Parathyroid adenoma (tissue), 2 donors: Measurements from ENCODE around the gene LDB1.

Experiments
- H2AFZ ChIP-seq: fragments of 300-600 bp; sonication (generic); one replicate; pipeline ENCODE4 v1.7.0; 2017; ENCODE audit warnings: antibody characterized with exemption, mild to moderate bottlenecking
- H3K27ac ChIP-seq: fragments of 300-600 bp; sonication (generic); one replicate; pipeline ENCODE4 v1.7.0; 2017
- H3K27me3 ChIP-seq: fragments of 300-600 bp; sonication (generic); one replicate; pipeline ENCODE4 v1.7.0; 2017; ENCODE audit warnings: low read length; ENCODE audit not compliant: control insufficient read depth, insufficient read depth
- H3K36me3 ChIP-seq: fragments of 300-600 bp; sonication (generic); one replicate; pipeline ENCODE4 v1.7.0; 2017; ENCODE audit warnings: low read length; ENCODE audit not compliant: control insufficient read depth, insufficient read depth
- H3K4me1 ChIP-seq: fragments of 300-600 bp; sonication (generic); one replicate; pipeline ENCODE4 v1.7.0; 2017; ENCODE audit warnings: control low read depth
- H3K4me2 ChIP-seq: fragments of 300-600 bp; sonication (generic); one replicate; pipeline ENCODE4 v1.7.0; 2017; ENCODE audit warnings: low read length
- H3K4me3 ChIP-seq: fragments of 300-600 bp; sonication (generic); one replicate; pipeline ENCODE4 v1.7.0; 2017; ENCODE audit warnings: low read depth, low read length
- H3K79me2 ChIP-seq: fragments of 300-600 bp; sonication (generic); one replicate; pipeline ENCODE4 v1.7.0; 2017; ENCODE audit warnings: control low read depth
- H3K9ac ChIP-seq: fragments of 300-600 bp; sonication (generic); one replicate; pipeline ENCODE4 v1.7.0; 2017; ENCODE audit warnings: mild to moderate bottlenecking
- H3K9me3 ChIP-seq: fragments of 300-600 bp; sonication (generic); one replicate; pipeline ENCODE4 v1.7.0; 2017; ENCODE audit warnings: low read length; ENCODE audit not compliant: control insufficient read depth
- CTCF ChIP-seq: fragments of 300-600 bp; sonication (generic); IDR thresholded peaks from one replicate; pipeline ENCODE4 v1.7.0; 2017; ENCODE audit warnings: antibody characterized with exemption, mild to moderate bottlenecking
- donor health status: primary hyperparathyroidism.

LDB1 gene

GRCh38 chr10:102159051-102159597, 39.0 kb upstream of the LDB1 start:
- Histone ChIP-seq H3K36me3 (no peaks in the 10 kb centered on the region), H3K4me3 (no peak overlapping the region)

GRCh38 chr10:102157224-102157623, 37.1 kb upstream of the LDB1 start:
- H3K4me2 ChIP-seq = no peak overlapping the region
- no peak overlapping the region for H2AFZ ChIP-seq
- no peak for TF ChIP-seq CTCF
- peaks cover 6% of the 10 kb centered on the region for H3K4me1 ChIP-seq
- peaks cover 39% of the 10 kb centered on the region for H3K79me2 ChIP-seq
- H3K9me3 ChIP-seq = no peaks in the 10 kb centered on the region
- no peaks in the 10 kb centered on the region for H3K27me3 ChIP-seq
- no peak overlapping the region for H3K9ac ChIP-seq
- H3K36me3 ChIP-seq = no peaks in the 10 kb centered on the region
- H3K4me3 ChIP-seq = no peak overlapping the region
- no peak overlapping the region for H3K27ac ChIP-seq

More at GRCh38 chr10:102159051-102159597, 39.0 kb upstream of the LDB1 start:
- no peaks in the 10 kb centered on the region for H3K9me3 ChIP-seq
- no peak overlapping the region for H3K4me2 ChIP-seq
- no peak for TF ChIP-seq CTCF
- H2AFZ ChIP-seq = no peak overlapping the region
- H3K9ac ChIP-seq = no peak overlapping the region
- no peaks in the 10 kb centered on the region for H3K4me1 ChIP-seq
- H3K79me2 ChIP-seq = peaks cover 31% of the 10 kb centered on the region
- H3K27ac ChIP-seq = no peak overlapping the region
- H3K27me3 ChIP-seq = no peaks in the 10 kb centered on the region

GRCh38 chr10:102154466-102155116, 34.4 kb upstream of the LDB1 start:
- H3K4me1 ChIP-seq = peaks cover 6% of the 10 kb centered on the region
- no peak overlapping the region for H3K27ac ChIP-seq
- H3K79me2 ChIP-seq = peaks cover 39% of the 10 kb centered on the region
- no peak overlapping the region for H3K9ac ChIP-seq
- H3K4me3 ChIP-seq = no peak overlapping the region
- no peak overlapping the region for H3K4me2 ChIP-seq
- TF ChIP-seq CTCF = no peak
- H3K27me3 ChIP-seq = no peaks in the 10 kb centered on the region
- H3K36me3 ChIP-seq = no peaks in the 10 kb centered on the region
- H3K9me3 ChIP-seq = no peaks in the 10 kb centered on the region
- no peak overlapping the region for H2AFZ ChIP-seq

GRCh38 chr10:102153093-102153620, 33.0 kb upstream of the LDB1 start:
- no peak overlapping the region for H3K9ac ChIP-seq
- peak overlapping the region; percentile 87 for H3K4me3 ChIP-seq
- H3K4me2 ChIP-seq = peak overlapping the region; percentile 75
- H3K4me1 ChIP-seq = peaks cover 6% of the 10 kb centered on the region
- TF ChIP-seq CTCF = no peak
- H3K27me3 ChIP-seq = no peaks in the 10 kb centered on the region
- peaks cover 39% of the 10 kb centered on the region for H3K79me2 ChIP-seq
- peak overlapping the region; percentile 86 for H3K27ac ChIP-seq
- no peaks in the 10 kb centered on the region for H3K9me3 ChIP-seq
- H2AFZ ChIP-seq = no peak overlapping the region
- H3K36me3 ChIP-seq = no peaks in the 10 kb centered on the region

- Histone ChIP-seq H3K9ac (peak overlapping the region; percentile 3), H3K36me3 (no peaks in the 10 kb centered on the region), H3K27me3 (no peaks in the 10 kb centered on the region), H3K9me3 (no peaks in the 10 kb centered on the region), H3K79me2 (peaks cover 35% of the 10 kb centered on the region), H3K4me3 (peak overlapping the region; percentile 87), H3K4me2 (peak overlapping the region; percentile 75), H2AFZ (peak overlapping the region; percentile 76), H3K27ac (peak overlapping the region; percentile 86), H3K4me1 (peaks cover 6% of the 10 kb centered on the region)
- no peak for TF ChIP-seq CTCF
Measured at GRCh38 chr10:102152545-102152890, 32.4 kb upstream of the LDB1 start.
